ENCODE measurements around the gene SYTL3. TPM values are rescaled to one million over a fixed set of nuclear protein-coding genes. Genes with fewer than 3 reads are reported as not detected.

Gene SYTL3
- total and polyA plus RNA-seq, 2 experiments from 2014 or later: 0.07 TPM; not detected in 1

- no peak for TF ChIP-seq ZNF462 (CRISPR knock-in tag; IDR thresholded peaks at IDR 0.05)
- no peak for TF ChIP-seq JUNB (IDR thresholded peaks at IDR 0.05; ENCODE audit: unreplicated experiment)
Observed at GRCh38 chr6:158725704-158726103, 75.8 kb downstream of the SYTL3 start (continued).

- H3K4me1 Mint-ChIP-seq: no peaks in the 10 kb centered on the region
- ATAC-seq (no peak), DNase-seq (ENCODE audit: low spot score) (no peak)
- H3K36me3 Mint-ChIP-seq (ENCODE audit: low read depth): peaks cover 6% of the 10 kb centered on the region; the same call in 1 of the 3 replicates
- H3K4me2 ChIP-seq: no peak overlapping the region
- peaks cover 30% of the 10 kb centered on the region for H3K9me3 Mint-ChIP-seq
- H2AFZ ChIP-seq: no peak overlapping the region
- H3K9me2 ChIP-seq (ENCODE audit: insufficient read depth): no peaks in the 10 kb centered on the region
- no peaks in the 10 kb centered on the region for H3F3A ChIP-seq (replicated peaks; ENCODE audit: low read depth)
- no peaks in the 10 kb centered on the region for H4K20me1 ChIP-seq (replicated peaks; ENCODE audit: insufficient read depth)
- H3K27ac Mint-ChIP-seq: no peak overlapping the region
- H3K27me3 Mint-ChIP-seq (ENCODE audit: insufficient read depth, low read depth, poor library complexity): no peaks in the 10 kb centered on the region
- no peaks in the 10 kb centered on the region for H3K79me2 ChIP-seq (replicated peaks; ENCODE audit: insufficient read depth)
- no peaks in the 10 kb centered on the region for H3K27me3 ChIP-seq (ENCODE audit: insufficient read depth)
- H3K4me3 Mint-ChIP-seq: no peak overlapping the region
- H3K4me1 ChIP-seq (ENCODE audit: insufficient read depth): no peaks in the 10 kb centered on the region
- H3K4me3 ChIP-seq: no peak overlapping the region
- peak overlapping the region; percentile 78 for H3K27ac ChIP-seq (ENCODE audit: low read depth)
- H3K36me3 ChIP-seq (ENCODE audit: insufficient read depth): no peaks in the 10 kb centered on the region
- TF ChIP-seq ZNF462 (CRISPR knock-in tag; IDR thresholded peaks at IDR 0.05): no peak
- no peak for TF ChIP-seq EZH2 (IDR thresholded peaks at IDR 0.05; ENCODE audit: low read depth, unreplicated experiment)
- TF ChIP-seq CTCF (conservative IDR thresholded peaks at IDR 0.05; ENCODE audit: low read depth in 2 of 2): no peak
- no peak for TF ChIP-seq EZH2phosphoT487 (IDR thresholded peaks at IDR 0.05; ENCODE audit: unreplicated experiment)
- no peak for TF ChIP-seq JUNB (IDR thresholded peaks at IDR 0.05; ENCODE audit: unreplicated experiment)
Observed at GRCh38 chr6:158729906-158730540, 80.2 kb downstream of the SYTL3 start.
